Activated CD8-positive, alpha-beta T cell treated with anti-CD3 and anti-CD28 coated beads, Interleukin-2, amount 10 ng/mL, durations not matched to agents 7 days and 5 days (primary cell): ENCODE data around the gene MAFF. TPM values are rescaled to one million over a fixed set of nuclear protein-coding genes. Genes with fewer than 3 reads are reported as not detected.
A peak's percentile ranks its signal among the peaks of the same experiment; 100 is the strongest.

Source experiments
- ATAC-seq: fragments of 150-1000 bp; cut with Tn5 transposase; one replicate; pipeline ENCODE4 v1.10.0; 2021; ENCODE audit warnings: moderate library complexity
- CTCF ChIA-PET: fragments of 350-600 bp; sonication (Branson Sonifier 250); formaldehyde crosslinking; loops from one replicate; lab custom pipeline; 2021; ENCODE audit warnings: antibody characterized with exemption; lab: Charles Lee
- POLR2A ChIA-PET: fragments of 350-600 bp; sonication (Branson Sonifier 250); formaldehyde crosslinking; loops from one replicate; lab custom pipeline; 2021; ENCODE audit warnings: antibody characterized with exemption; lab: Charles Lee
- DNase-seq: peaks from one replicate; pipeline ENCODE4 v3.0.0-alpha.2; 2020
- H3K27ac Mint-ChIP-seq: one replicate; pipeline ENCODE4 v1.8.0; 2021; ENCODE audit warnings: mild to moderate bottlenecking, mixed read lengths
- H3K27me3 Mint-ChIP-seq: one replicate; pipeline ENCODE4 v1.8.0; 2021; ENCODE audit warnings: low read depth, mixed read lengths
- H3K36me3 Mint-ChIP-seq: one replicate; pipeline ENCODE4 v1.8.0; 2021; ENCODE audit warnings: low read depth, mixed read lengths
- H3K4me1 Mint-ChIP-seq: one replicate; pipeline ENCODE4 v1.8.0; 2021; ENCODE audit warnings: low read depth, mixed read lengths
- H3K4me3 Mint-ChIP-seq: one replicate; pipeline ENCODE4 v1.8.0; 2021; ENCODE audit warnings: mild to moderate bottlenecking, mixed read lengths
- H3K9me3 Mint-ChIP-seq: one replicate; pipeline ENCODE4 v1.8.0; 2022; ENCODE audit warnings: mixed read lengths; ENCODE audit not compliant: insufficient read depth
- total RNA-seq, 2 experiments: library from RNA; stranded (reverse); gene quantifications; one replicate each; pipeline ENCODE4 v1.2.3, GENCODE V29; 2021

The MAFF gene
- total RNA-seq, 2 experiments from 2014 or later, result 6.8 to 9.1 TPM

DNA sequence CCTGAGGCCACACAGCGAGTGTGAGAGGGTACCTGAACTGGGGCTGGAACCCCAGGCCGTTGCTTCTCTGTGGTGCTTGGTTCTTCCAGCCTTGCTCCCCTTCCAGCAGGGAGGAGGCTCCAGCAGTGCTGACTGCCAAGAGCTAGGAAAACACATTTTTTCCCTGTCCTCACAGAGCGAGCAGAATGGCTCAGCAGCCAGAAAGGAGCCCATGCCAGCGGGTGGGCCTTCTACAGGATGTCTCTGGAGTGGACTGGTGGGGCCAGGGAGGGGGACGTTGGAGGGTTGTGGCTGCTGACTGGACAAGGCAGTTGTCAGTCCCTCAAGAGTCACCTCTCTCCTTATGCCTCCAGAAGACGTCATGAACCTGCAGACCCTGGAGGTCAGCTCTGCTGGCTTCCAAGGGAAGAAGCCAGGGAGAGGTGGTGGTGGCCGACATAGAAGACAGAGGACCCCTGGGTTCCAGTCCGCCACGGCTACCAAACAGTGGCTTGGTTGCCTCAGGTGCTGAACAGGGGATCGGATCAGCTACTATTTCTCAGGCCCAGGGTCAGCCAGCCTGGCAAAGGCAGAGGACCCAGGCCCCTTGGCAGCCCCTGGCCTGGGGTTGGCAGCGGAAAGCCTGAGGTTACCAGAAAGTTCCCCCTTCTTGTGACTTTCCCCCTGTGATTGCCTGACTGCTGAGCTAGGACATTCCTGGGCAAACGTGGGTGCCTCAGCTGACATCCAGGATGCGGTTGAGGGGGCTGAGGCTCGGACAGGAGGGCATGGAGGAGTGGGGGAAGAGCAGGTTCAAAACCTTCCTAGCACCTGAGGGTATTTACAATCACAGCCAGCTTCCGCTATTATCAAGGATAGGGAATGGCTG lies 3.7 kb downstream of the MAFF start:
- Mint-ChIP-seq H3K27me3 (no peaks in the 10 kb centered on the region), H3K4me1 (peaks cover 41% of the 10 kb centered on the region)
- CTCF ChIA-PET, result interaction anchor here (1.3 kb wide), 1 partner anchor 153 kb away, joined by 3 read pairs; no protein-coding TSS in a partner anchor

DNA sequence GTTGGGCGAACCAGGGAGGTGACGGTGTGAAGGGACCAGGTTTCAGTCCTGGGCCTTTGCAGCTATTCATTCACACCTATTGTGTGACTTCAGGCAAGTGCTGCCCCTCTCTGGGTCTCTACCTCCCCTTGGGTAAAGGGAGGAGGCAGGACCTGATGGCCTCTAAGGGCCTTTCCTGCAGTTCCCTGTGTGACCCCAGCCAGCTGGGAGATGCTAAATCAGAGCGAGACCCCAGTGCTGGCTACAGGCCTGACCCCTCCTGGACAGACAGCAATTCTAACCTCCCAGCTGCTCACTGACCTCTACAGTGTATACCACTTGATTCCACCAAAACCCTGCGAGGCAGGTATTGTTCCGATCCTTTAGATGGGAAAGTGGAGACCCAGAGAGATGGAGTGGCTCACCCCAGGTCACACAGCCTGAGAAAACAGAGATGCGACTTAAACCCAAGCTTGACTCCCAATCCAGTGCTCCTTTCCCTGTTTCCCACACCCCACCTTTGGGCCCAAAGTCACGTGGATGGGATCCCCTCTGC lies 6.2 kb downstream of the MAFF start:
- POLR2A ChIA-PET, result no interaction called here
- ATAC-seq (no peak), DNase-seq (no peak)
- peaks cover 36% of the 10 kb centered on the region for H3K4me1 Mint-ChIP-seq
- no peaks in the 10 kb centered on the region for H3K27me3 Mint-ChIP-seq
- no peaks in the 10 kb centered on the region for H3K9me3 Mint-ChIP-seq
- CTCF ChIA-PET, result interaction anchor here (1.0 kb wide), 1 partner anchor 156 kb away, joined by 3 read pairs; no protein-coding TSS in a partner anchor
- H3K4me3 Mint-ChIP-seq, result no peak overlapping the region
- peaks cover 3% of the 10 kb centered on the region for H3K36me3 Mint-ChIP-seq
- H3K27ac Mint-ChIP-seq, result no peak overlapping the region

More for the DNA sequence above, 3.7 kb downstream of the MAFF start:
- H3K4me3 Mint-ChIP-seq, result no peak overlapping the region
- H3K36me3 Mint-ChIP-seq, result peaks cover 3% of the 10 kb centered on the region
- no peaks in the 10 kb centered on the region for H3K9me3 Mint-ChIP-seq
- DNase-seq (no peak), ATAC-seq (no peak)
- POLR2A ChIA-PET, result interaction anchor here (1.2 to 2.2 kb wide), 2 partner anchors 24 to 111 kb away, joined by 3 to 9 read pairs; partner anchors contain the start of gene PLA2G6
- no peak overlapping the region for H3K27ac Mint-ChIP-seq

DNA sequence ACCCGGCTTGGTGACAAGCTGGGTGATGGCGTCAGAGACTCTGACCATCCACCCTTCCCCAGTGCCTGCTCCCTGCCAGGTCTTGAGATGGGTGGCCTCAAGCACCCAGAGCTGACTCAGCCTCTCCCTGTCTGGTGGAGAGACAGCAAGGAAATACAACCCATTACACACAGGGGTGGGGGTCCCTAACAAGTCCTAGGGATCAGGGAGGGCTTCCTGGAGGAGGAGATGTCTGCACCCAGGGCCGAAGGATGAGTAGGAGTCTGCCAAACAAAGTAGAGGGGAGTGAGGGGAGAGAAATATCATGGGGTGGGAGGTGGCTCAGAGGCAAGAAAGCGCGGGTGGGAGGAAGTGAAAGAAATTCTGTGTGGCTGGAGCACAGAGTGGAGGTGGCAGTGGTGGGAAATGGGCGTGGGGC lies 6.8 kb downstream of the MAFF start:
- Mint-ChIP-seq H3K4me3 (no peak overlapping the region), H3K27me3 (no peaks in the 10 kb centered on the region), H3K27ac (no peak overlapping the region), H3K36me3 (peaks cover 7% of the 10 kb centered on the region), H3K9me3 (no peaks in the 10 kb centered on the region), H3K4me1 (peaks cover 36% of the 10 kb centered on the region)
- ChIA-PET POLR2A (no interaction called here), CTCF (no interaction called here)
- ATAC-seq, result no peak
- DNase-seq, result no peak

DNA sequence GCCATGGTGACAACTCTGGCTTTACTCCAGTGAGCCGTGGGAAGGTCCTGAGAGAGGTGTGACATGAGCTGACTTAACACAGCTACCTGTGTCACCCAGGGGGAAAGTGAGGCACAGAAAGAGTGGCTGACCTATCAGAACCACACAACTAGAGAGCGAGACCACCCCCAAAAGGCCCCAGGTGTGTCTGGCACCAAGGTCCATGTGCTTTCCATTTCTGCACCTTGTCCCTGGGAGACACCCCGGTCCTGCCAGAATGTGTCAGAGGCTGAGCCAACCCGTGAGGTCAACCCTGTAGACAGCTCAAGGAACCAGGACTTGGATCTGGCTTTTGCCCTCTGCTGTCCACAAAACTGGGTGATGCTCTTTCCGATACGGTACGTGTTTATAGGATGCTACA lies 9.8 kb downstream of the MAFF start:
- Mint-ChIP-seq H3K27me3 (no peaks in the 10 kb centered on the region), H3K9me3 (no peaks in the 10 kb centered on the region), H3K4me1 (peaks cover 27% of the 10 kb centered on the region), H3K36me3 (peaks cover 8% of the 10 kb centered on the region), H3K4me3 (no peak overlapping the region), H3K27ac (no peak overlapping the region)
- ChIA-PET CTCF (no interaction called here), POLR2A (interaction anchor here (0.8 kb wide), 1 partner anchor 27 kb away, joined by 3 read pairs; no protein-coding TSS in a partner anchor)
- DNase-seq (no peak), ATAC-seq (no peak)

DNA sequence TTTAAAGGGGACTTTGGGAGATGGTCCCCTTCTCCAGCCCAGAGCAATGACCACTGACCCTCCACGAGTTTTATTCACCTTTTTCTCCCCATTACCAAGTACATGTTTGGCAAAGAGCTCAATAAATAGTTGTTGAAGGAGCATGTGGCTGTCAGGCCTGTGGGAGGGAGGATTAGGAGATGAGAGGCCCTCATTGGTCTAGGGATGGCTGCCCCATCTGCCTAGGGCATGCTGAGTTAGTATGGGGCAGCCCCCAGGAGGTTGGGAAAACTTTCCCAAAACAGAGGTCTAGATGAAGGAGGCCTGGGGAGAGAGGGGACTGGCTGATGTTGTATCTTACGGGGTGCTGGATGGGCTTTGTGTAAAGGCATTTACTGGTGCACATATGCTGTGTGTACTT lies 10.6 kb downstream of the MAFF start:
- CTCF ChIA-PET, result no interaction called here
- peaks cover 28% of the 10 kb centered on the region for H3K4me1 Mint-ChIP-seq
- H3K27me3 Mint-ChIP-seq, result no peaks in the 10 kb centered on the region
- POLR2A ChIA-PET, result no interaction called here
- no peaks in the 10 kb centered on the region for H3K9me3 Mint-ChIP-seq
- peaks cover 8% of the 10 kb centered on the region for H3K36me3 Mint-ChIP-seq
- no peak overlapping the region for H3K4me3 Mint-ChIP-seq
- ATAC-seq, result no peak
- no peak for DNase-seq
- H3K27ac Mint-ChIP-seq, result no peak overlapping the region

DNA sequence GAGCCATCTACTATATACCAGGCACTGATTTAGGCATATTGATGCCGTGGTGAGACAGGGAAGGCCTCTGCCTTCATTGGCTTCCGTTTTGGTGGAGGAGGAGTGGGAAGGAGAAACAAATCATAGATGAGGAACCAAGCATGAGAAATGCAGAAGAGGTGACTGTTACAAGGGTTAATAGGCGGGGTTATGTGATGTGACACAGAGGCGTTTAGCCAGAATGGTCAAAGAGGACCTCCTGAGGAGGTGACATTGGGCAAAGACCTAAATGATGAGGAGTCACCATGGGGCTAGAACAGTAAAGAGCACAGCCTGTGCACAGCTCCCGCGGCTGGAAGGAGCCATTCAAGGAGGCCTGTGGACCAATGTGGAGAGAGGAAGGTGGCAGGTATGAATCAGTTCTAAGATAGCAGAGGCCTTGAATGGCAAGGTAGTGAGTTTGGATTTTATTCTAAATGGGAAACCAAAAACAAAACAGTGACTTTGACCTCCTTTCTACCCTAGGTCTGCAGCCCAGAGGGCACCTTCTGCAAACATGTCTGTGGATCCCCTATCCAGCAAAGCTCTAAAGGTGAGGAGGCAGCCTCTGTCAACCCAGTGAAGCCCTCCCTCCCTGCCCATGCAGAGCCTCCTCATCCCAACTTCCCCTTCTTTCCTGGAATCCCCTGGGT lies 11.7 kb downstream of the MAFF start:
- no peak overlapping the region for H3K27ac Mint-ChIP-seq
- POLR2A ChIA-PET, result no interaction called here
- ATAC-seq, result no peak

DNA sequence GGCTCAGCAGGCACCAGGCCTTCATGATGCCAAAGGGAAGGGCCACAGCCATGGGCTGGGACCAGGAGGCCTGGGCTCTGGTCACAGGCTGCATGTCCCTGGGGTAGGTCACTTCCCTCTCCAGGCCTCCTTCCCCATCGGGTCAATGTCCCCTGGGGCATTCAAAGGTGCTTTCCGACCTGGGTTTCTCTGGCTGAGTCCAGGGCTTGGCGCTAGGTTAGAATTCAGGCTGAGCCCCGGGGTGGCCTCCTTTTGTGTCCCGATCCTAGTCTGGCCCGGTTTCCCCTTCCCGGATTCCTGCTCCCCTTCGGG lies 12.2 kb downstream of the MAFF start:
- H3K27me3 Mint-ChIP-seq, result no peaks in the 10 kb centered on the region

More for the DNA sequence above, 11.7 kb downstream of the MAFF start:
- Mint-ChIP-seq H3K4me1 (peaks cover 33% of the 10 kb centered on the region), H3K27me3 (no peaks in the 10 kb centered on the region), H3K36me3 (peaks cover 8% of the 10 kb centered on the region), H3K4me3 (no peak overlapping the region), H3K9me3 (no peaks in the 10 kb centered on the region)
- DNase-seq, result no peak
- CTCF ChIA-PET, result interaction anchor here (1.2 kb wide), 1 partner anchor 53 kb away, joined by 4 read pairs; no protein-coding TSS in a partner anchor

DNA sequence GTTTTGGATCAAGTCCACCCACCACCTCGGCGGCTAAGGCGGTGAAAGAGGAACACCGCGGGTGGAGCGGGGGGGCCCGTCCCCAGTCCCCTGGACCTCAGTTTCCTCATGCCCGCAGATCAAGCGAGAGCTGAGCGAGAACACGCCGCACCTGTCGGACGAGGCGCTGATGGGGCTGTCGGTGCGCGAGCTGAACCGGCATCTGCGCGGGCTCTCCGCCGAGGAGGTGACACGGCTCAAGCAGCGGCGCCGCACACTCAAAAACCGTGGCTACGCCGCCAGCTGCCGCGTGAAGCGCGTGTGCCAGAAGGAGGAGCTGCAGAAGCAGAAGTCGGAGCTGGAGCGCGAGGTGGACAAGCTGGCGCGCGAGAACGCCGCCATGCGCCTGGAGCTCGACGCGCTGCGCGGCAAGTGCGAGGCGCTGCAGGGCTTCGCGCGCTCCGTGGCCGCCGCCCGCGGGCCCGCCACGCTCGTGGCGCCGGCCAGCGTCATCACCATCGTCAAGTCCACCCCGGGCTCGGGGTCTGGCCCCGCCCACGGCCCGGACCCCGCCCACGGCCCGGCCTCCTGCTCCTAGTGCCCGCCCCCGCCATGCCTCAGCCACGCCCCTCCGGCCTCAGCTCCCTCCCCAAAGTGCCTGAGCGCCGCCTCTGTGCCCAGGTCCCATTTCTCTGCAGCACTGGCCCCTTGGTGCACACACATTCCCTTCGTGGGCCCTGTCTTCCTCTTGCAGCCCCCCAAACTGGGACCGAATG lies 12.7 kb downstream of the MAFF start:
- H3K36me3 Mint-ChIP-seq, result peaks cover 8% of the 10 kb centered on the region
- H3K27ac Mint-ChIP-seq, result no peak overlapping the region
- ChIA-PET CTCF (interaction anchor here (0.8 to 1.2 kb wide), 6 partner anchors 11 to 162 kb away, joined by 3 to 4 read pairs (median 3); no protein-coding TSS in a partner anchor), POLR2A (no interaction called here)
- no peaks in the 10 kb centered on the region for H3K9me3 Mint-ChIP-seq
- H3K4me3 Mint-ChIP-seq, result no peak overlapping the region
- peak; percentile 63 for DNase-seq
- ATAC-seq, result peak; percentile 62
- no peaks in the 10 kb centered on the region for H3K27me3 Mint-ChIP-seq
- peaks cover 39% of the 10 kb centered on the region for H3K4me1 Mint-ChIP-seq

More for the DNA sequence above, 12.2 kb downstream of the MAFF start:
- CTCF ChIA-PET, result interaction anchor here (0.8 to 1.2 kb wide), 4 partner anchors 11 to 96 kb away, joined by 3 to 4 read pairs (median 3); no protein-coding TSS in a partner anchor
- Mint-ChIP-seq H3K36me3 (peaks cover 8% of the 10 kb centered on the region), H3K9me3 (no peaks in the 10 kb centered on the region), H3K4me3 (no peak overlapping the region), H3K27ac (no peak overlapping the region), H3K4me1 (peaks cover 34% of the 10 kb centered on the region)
- POLR2A ChIA-PET, result no interaction called here
- DNase-seq (no peak), ATAC-seq (no peak)

DNA sequence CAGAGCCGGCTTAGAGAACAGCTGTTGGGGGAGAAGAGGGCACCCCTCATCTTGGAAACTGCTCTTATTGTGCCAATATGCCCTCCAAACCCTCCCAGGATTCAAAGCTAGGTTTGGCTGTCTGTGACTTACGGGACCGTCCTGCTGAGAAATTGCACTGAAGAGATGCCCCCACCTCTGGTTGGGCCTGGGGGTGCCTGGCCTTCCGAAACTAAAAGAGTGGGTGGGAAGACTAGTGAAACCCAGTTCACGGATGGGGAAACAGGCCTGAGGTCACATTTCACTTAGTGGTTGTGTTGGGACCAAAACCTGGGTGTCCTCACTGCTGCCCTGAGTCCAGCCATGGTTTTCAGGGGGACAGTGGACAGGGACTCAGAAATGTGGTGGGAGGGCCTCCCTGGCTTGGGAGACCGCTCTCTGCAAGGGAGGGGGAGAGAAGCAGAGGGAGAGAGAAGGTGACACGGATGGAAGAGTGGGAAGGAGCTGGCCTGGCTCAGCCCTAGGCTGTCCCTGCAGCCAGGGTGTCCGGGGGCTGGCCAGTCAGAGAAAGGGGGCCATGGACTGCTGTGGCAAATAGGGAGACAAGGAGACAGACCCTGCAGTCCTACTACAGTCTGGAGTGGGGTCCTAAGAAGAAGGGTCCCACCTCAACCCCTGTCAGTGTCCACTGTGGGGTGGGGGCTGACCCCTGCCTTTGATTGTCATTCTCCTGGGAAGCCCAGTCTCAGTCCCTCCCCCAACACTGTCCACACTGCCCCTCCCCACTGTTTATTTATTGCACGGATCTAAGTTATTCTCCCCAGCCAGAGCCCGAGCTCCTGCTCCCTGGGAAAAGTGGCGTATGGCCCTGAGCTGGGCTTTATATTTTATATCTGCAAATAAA lies 13.6 kb downstream of the MAFF start:
- POLR2A ChIA-PET, result interaction anchor here (0.5 kb wide), 1 partner anchor 90 kb away, joined by 3 read pairs; no protein-coding TSS in a partner anchor
- ATAC-seq (no peak), DNase-seq (no peak)
- Mint-ChIP-seq H3K4me1 (peaks cover 40% of the 10 kb centered on the region), H3K36me3 (peaks cover 8% of the 10 kb centered on the region), H3K27me3 (no peaks in the 10 kb centered on the region), H3K4me3 (no peak overlapping the region), H3K27ac (no peak overlapping the region), H3K9me3 (no peaks in the 10 kb centered on the region)
- CTCF ChIA-PET, result interaction anchor here (0.9 to 1.2 kb wide), 4 partner anchors 14 to 163 kb away, joined by 3 to 4 read pairs (median 3); no protein-coding TSS in a partner anchor

DNA sequence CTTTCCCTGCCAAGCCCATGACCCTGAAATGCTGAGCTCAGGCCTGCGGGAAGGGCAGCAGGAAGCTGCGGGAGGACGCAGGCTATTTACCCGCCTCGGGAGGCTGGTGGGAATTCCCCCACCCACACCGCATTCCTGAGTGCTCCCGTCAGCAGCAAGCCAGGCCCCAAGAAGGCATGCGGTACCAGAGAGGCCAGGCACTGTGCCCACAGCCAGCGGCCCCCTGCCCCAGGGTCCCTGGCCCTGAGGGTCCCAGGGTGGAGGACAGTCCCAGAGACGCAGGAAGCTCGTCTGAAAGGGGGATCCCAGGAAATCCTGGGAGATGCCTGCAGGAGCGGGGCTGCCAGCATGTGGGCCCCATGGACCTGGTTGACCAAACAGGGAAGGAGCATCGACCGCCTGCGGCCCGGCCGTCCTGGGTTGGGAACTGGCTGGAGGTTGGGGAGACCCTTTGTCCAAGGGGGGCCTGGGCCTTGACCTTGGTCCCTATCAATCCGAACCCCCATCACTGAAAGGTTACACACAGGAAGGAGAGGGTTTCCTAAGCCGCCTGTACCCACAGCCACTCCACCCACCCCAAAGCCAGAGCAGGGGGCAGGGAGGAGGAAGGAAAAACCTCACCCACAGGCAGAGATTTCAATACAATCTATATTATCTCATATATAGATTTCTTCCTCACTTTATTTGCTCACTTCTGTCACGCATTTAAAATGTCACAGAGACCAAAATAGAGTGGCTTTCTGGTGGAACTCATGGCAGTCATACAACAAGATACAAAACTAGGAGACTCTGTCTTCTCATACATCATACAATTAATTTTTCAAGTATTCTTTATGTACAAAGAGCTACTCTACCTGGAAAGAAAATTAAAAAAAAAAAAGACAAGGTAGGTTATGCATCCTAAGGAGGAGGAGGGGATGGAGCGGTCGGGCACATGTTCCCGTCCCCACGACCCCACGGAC lies 17.1 kb downstream of the MAFF start:
- no peak overlapping the region for H3K4me3 Mint-ChIP-seq
- H3K27ac Mint-ChIP-seq, result no peak overlapping the region
- no peaks in the 10 kb centered on the region for H3K9me3 Mint-ChIP-seq
- H3K4me1 Mint-ChIP-seq, result peaks cover 27% of the 10 kb centered on the region
- ChIA-PET CTCF (no interaction called here), POLR2A (no interaction called here)
- DNase-seq (no peak), ATAC-seq (no peak)
- peaks cover 6% of the 10 kb centered on the region for H3K36me3 Mint-ChIP-seq
- no peaks in the 10 kb centered on the region for H3K27me3 Mint-ChIP-seq
